HG03565 (cell line): ENCODE data around the gene ARHGAP15.
A peak's percentile ranks its signal among the peaks of the same experiment; 100 is the strongest.

Source experiments
- ATAC-seq: cut with Tn5 transposase; IDR thresholded peaks from one replicate; pipeline ENCODE4 v1.9.1; 2021; ENCODE audit warnings: mild to moderate bottlenecking, moderate library complexity; ENCODE audit not compliant: unreplicated experiment

Gene ARHGAP15

DNA sequence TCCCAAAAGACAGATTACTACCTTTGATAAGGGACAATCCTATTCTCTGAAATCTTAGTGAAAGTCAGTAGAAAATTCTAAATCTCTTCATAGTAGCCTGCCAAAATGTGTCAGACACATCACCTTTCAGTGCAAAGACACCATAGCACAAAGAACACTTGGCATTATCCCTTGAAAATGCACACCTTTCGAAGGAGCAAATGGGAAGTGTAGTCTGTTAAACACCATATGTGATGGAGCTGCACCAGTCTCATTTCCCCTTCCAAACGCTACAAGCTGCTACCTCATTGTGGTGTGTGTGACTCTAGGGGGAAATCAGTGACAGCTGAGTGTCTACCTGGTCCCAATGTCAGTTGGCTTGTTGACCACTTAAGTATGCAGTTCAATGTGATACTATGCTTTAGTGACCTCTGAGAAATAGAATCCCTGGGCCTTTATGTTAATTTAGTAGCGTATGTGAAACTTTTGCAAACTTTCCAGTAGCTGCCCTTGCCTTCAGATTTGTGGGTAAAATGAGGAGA, 551.7 kb downstream of the ARHGAP15 start:
- no peak for ATAC-seq

DNA sequence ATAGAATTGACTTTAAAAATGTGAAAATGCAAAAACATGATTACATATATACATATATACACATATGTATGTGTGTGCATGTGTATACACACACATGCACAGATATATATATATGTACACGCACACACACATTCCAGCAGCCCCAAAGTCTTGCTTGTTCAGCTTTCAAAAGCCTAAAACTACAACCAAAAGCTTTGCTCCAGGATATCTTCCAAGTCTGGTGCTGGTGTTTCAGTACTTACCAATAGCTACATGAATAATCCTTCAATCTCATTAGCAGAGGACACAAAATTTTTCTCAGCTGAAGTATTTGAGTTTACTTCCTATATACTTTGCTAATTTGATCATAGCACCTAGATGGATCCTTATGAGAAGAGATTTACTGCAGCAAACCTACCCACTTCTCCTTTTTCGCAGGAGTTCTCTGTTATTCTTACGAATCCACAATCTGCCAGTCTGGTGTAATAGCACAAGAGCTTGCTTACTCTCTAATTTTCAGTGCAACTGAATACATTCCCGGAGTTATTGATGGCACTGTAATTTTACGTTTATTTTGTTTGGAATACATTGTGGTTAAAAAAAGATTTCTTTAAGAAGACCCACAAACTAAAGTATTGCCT, 553.3 kb downstream of the ARHGAP15 start:
- ATAC-seq, result no peak

DNA sequence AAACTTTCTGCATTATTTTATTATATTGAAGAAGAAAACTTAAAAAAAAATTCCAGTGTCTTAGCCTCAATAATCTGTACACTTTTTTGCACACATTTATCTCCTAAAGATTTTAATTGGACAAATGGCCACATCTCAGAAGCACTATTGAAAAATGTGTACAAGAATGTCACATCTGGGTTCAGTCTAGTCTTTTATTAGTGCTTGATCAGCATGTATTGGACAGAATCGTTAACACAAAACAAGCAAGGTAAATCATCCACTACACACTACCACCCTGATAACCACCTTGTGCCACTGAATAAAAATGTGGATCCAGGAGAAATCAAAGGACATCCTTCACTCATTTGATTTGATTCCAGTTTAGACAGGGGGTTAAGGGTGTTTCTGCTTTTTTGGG, 554.8 kb downstream of the ARHGAP15 start:
- no peak for ATAC-seq

DNA sequence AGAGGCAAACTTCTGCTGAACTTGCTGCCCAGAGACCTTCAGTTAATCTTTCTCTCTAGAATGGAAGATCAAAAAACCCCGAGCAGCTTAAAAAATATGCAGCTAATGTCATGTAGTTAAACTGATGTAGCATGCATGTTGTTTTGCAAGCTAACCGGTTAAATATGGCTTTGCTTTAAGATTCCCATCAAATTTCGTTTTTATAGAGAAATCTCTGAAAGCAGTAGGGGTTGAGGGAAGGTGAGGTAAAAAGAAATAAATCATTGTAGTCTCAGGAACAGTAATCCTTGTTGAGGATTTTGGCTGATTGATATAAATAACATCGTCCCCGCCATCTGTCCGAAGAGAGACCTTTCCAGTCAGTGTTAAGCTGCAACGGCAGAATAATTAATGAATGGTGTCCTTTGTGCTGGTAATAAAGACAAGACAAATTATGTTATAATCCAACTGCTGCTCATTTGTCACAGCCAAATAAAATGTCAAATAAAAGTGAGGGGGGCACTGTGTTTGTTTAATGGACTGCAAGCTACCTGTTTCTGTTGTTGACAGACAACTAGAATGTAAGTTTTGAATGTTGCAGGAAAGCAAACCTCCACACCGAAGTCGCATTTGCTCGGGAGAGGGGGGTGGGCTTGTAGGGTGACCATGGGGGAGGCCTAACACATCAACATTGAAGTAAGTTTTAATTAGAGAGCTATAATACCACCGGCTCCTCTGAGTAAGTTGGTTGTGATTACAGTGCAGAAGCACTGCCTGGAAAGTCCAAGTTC, 555.5 kb downstream of the ARHGAP15 start:
- no peak for ATAC-seq

DNA sequence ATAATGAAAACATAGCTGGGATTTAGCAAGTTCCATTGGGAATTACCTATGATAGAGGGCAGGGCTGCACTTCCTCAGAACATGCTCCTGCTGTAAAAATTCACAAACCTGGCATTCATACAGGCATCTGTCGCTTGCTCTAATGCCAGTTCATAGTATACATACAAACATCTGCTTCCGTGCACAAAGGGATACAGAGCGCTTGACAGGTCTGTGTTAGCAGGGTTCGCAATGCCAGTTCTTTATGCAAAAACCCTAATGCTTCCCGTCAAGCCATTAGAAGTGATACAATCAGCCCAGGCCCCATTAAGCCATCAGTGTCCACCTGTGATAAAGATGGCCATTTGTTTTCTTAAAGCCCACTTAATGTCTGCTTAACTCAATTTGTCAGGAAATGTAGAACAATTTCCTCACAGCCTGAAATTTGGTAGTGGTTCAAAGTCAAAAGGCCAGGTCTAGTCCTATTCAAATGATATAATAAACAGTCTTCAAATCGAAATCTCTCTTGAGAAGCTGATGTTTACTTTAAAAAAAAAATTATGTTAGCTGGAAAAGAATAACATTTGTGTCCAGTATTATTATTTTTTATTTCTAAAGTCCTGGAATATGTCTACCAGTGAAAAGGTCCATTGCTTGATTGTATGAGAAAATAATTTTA, 556.3 kb downstream of the ARHGAP15 start:
- no peak for ATAC-seq

DNA sequence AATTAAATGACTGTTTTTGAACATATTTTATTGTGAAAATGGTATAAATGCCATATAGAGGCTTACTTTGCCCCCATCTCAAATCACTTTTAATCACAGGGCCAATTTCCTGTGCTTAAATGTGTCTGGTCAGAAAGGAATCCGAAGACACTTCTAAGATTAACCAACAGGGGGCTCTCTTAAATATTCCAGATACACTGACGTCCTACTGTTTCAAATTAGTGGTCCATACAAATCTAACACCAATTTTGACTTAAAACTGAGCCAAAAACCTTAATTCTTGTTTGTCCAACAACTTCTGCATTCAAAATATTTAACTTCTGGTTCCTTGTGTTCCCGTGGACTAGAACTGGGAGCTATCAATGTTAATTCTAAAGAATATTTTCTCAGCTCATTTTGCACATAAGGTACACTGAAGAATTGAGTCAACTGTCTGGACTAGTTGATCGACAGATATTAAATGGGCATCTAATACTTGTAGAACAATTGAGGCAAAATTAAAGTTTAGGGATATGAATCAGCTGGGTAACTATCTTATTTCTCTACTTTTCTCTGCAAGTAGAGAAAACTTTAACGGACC, 557.5 kb downstream of the ARHGAP15 start:
- no peak for ATAC-seq

DNA sequence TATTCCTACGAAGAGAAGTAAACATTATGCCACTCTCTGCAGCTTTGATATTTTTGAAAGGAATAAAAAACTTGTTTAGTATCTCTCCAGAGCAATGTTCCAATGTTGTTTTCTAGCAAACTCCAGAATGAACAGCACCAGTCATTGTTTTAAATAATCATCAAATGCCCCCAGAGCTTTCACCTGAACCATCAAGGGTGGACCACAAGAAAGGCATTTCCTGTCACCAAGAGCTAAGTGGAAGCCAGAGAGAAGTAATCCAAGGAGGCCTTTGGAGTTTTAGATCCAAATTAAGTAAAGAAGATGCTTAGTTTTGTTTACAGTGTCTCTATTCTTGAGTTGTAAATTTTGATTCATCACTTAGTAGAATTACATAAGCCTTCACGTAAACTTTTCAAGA, 559.0 kb downstream of the ARHGAP15 start:
- ATAC-seq, result no peak

DNA sequence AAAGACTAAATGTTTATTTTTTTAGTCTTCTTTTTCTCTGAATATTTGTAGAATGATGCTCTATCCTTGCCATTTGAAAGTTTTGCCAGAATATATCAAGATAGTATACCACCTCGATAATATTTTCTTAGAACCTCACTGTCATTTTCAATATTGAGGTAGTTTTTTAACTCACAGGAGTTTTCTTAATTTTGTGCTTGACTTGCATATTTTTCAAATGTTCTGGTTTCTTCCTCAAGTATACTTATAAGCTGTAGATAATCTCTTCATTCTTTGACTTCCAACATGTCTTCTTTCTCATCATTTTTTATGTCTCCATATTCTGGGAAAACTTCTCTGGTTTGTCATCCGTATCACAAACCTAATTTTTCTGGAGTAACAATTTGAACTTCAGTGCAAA, 559.6 kb downstream of the ARHGAP15 start:
- no peak for ATAC-seq

DNA sequence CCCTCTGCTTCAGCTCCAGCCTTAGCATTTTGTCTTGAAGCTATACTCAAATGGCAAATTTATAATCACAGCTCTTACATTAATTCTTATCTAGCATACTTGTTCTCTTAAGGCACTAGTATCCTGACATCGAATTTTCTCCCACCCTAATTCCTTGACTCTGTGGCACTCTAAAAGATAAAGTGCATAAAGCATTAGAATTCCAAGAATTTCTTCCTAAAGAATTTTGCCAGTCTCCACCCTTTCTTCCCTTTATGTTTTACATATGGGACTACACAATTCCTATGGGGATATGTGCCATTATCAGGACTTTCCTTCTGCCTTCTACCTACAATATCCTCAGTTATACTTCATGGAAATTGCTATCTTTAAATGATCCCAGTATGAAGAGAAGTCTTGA, 560.3 kb downstream of the ARHGAP15 start:
- ATAC-seq, result no peak

DNA sequence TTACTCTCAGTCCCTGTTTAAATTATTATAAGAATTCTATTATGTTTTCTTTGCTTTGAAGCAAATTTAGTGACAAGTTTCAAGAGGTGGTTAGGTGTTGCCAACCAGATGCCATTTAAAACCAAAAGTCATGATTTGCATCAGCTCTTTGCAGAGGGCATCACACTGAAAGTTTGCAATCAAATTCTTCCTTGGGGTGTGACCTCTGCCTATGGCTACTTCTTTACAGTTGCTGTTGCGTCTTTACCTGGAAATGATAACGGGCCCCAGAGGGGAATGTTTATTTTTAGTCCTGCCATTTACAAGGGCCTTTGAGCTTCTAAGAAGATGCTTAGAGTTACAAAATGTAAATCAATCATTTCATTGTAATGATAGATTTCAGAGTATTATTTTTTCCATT, 561.0 kb downstream of the ARHGAP15 start:
- no peak for ATAC-seq

DNA sequence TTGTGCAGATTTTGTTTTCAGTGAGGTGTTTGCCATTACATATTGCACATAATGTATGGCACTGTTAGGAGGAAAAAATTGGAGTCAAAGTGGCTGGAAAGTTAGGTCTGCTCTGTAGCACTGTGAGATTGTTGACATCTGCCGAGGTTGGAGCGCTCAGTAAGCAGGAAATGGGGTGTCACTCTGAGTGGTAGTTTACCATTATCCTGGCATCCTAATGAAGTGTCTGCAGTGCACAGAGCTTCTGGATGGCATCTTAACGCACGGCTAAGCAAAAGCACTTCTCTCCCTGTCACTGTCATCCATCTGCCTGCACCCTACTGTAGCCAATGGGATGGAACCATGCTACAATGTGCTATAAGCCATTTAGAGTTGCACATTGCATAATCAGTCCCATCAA, 561.9 kb downstream of the ARHGAP15 start:
- no peak for ATAC-seq

DNA sequence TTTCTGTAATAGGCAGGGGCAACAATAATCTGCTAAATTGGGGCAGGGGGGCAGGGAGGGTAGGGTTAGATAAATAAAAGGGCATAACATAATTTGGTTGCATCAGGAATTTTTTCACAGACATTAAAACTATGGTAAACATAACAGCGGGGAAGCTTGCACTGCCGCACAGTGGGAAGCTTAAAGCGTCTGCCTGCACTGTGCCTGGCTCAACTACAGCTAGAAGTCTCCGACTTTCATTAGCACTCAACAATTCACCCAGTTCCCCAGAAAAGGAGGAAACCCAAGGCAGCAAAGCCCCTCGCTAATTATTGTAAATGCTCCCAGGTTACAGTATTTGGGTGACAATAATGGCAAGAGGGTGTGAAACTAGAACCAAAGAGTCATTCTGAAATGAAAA, 562.9 kb downstream of the ARHGAP15 start:
- no peak for ATAC-seq

DNA sequence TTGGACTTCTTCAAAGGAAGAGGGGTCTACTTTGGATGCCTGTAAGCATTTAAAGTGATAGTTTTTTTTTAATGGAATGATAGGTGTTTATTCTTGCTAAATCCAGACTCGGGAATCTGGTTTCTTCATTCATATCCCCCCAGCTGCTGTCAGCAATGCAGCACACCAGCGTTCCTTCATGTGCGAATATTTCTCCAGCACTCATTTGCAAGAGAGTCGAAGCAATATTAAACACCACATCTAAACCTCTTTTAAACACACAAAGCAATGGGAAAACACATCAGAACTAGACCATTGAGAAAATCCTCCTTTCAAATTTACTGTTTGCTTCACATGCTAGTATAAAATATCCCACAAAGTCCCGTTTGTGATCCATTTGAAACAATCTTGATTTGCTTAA, 563.7 kb downstream of the ARHGAP15 start:
- ATAC-seq, result no peak

DNA sequence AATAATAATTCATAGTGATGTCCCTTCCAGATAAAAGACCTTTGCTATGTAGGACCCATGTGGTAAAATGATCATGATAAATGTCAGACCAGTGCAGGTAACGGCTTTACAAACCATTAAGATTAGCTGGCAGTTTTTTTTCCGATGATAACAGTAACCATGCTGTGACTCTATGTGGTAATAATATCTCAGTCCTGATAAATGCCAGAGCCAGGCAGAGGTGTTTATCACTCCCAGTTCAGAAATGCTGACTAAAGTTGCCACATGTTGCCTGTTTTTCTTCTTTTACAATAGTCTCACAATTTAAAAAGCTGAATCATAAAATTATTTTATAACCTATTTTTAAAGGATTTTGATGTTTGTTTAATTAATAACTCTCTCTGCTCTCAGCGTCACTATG, 565.1 kb downstream of the ARHGAP15 start:
- no peak for ATAC-seq

DNA sequence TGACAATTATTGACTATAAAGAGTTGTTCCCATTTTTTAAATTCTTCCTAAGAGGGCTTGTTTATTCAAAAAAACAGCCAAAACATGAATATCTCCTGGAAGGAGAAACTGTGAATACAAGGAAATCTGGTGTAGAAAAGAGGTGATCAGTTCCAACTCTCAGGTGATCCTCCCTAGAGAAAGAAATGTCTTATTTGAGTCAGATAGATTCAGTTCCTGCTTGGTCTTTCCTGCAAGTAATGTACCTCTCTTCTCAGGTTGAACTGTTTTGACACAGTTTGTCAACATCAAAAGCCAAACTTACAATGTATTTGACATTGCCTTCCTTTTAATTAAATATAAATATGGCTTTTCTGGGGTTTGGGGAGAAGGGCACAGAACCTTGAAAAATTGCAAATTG, 567.4 kb downstream of the ARHGAP15 start:
- ATAC-seq, result peak; percentile 56

DNA sequence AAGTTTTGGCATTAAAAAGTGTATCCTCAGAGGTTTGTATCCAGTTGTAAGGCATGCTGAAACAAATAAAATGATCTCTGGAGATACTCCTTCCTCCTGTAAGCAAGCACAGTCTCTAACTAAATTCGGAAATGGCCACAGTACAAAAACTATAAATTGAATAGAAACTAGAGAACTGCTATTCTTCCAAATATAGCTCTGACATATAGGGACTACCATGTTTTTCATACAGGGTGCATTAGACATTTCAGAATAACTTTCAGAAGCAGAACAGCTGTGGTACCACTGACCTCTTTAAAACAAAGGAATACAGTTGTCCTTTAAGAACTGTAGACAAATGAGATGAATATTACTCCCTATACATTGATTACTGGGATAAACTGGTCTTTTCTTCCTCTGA, 568.5 kb downstream of the ARHGAP15 start:
- peak; percentile 44 for ATAC-seq

DNA sequence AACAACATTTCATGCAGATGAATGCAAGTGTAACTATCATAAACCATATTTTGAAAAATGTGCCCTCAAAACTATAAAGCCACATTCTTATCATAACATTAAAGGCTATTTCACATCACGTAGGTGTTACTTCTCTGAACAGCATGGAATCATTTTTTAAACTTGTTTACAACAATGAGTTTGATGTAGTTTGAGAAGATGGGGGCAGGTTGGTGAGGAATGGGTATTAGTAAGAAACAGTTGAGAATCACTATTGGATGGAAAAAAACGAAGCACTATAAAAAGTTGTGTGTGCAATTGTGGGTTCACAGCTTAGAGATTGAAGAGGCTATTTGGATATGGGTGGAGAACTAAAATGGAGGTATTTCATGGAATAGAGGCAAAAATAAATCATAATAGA, 569.1 kb downstream of the ARHGAP15 start:
- ATAC-seq, result no peak

DNA sequence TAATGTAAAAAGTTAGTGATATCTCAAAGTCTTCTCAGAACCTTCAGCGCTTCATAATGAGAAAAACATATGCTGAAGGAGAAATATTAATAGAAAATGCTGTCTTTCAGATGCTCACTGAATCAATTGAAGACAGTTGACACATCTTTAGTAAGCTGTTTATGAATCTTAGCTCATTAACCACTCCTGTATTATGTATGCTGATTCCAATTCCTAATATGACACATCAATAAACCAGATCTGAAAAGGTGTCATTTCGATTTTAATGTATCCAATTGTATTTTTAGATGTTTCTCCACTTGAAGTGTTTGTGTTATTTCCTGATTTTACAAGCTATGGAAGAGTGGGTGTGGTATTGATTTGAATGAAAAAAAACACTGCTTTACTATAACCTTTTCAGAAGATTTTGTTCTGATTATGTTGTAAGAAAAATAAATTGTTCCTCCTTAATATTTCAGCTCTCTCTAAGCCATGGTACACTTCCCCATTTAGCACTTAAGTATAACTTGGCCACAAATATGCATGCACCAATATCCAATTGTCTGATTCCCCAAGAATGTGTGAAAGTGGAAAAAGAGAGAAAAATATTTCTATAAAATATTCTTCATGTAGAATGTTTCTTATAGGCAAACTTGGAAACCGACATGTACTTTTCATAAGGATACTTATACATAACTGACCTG, 569.8 kb downstream of the ARHGAP15 start:
- peak; percentile 57 for ATAC-seq

DNA sequence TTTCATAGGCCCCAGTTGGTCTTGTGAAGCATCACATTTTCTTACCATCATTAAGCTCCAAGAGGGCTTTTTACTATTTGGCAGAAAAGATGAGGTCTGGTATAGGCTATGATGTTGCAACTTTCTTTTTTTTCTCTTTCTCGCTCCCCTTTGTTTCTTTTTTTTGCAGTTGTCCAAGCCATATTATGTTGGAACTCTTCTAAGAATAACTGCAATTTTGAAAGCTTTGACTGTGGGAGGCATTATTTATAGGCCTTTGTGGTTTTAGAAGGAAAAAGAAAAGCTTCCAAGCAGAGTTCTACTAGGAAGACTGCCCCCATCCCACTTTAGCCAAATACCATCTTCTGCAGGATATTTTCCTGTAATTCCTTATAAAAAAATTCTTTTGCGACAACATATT, 571.6 kb downstream of the ARHGAP15 start:
- ATAC-seq, result no peak

DNA sequence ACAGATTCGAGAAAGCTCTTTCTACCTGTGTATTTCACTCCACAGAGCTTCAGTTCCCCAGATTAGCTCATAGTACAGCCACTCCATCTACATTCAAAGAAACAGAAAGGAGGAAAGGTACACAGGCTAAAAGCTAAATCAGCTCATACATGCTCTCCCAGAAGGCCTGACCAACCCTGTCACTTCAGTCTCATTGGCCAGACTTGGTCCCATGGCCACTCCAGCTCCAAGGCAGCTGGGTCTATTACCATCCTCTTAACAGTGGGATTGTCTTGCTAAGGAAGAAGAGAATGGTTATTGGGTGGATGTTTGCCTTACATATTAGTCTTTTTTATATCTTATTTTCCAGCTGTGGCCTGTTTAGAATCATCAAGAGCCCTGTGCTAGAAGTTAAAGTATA, 572.6 kb downstream of the ARHGAP15 start:
- no peak for ATAC-seq

DNA sequence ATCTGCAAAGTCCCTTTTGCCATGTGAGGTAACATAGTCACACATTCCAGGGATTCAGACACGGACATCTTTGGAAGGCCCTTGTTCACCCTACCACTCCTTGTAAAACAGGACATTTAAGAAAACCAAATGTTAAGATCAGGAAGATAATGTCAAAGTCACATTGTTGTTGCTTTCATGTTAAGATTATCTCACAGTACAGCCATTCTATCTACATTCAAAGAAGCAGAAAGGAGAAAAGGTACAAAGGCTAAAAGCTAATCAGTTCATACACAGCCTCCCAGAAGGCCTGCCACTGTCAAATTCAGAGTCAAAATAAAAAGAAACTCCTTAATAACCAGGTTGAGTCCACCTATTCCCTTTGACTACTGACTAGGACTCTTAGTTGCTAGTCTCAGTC, 573.7 kb downstream of the ARHGAP15 start:
- ATAC-seq, result no peak
